NCI-H748 treated with DMSO at 0.1 percent for 48 hours (cell line): ENCODE data around the gene CDH6.

ENCODE experiments used
- DNase-seq: peaks from one replicate; lab custom pipeline; 2025; lab: John Stamatoyannopoulos, UW

Gene CDH6

DNA sequence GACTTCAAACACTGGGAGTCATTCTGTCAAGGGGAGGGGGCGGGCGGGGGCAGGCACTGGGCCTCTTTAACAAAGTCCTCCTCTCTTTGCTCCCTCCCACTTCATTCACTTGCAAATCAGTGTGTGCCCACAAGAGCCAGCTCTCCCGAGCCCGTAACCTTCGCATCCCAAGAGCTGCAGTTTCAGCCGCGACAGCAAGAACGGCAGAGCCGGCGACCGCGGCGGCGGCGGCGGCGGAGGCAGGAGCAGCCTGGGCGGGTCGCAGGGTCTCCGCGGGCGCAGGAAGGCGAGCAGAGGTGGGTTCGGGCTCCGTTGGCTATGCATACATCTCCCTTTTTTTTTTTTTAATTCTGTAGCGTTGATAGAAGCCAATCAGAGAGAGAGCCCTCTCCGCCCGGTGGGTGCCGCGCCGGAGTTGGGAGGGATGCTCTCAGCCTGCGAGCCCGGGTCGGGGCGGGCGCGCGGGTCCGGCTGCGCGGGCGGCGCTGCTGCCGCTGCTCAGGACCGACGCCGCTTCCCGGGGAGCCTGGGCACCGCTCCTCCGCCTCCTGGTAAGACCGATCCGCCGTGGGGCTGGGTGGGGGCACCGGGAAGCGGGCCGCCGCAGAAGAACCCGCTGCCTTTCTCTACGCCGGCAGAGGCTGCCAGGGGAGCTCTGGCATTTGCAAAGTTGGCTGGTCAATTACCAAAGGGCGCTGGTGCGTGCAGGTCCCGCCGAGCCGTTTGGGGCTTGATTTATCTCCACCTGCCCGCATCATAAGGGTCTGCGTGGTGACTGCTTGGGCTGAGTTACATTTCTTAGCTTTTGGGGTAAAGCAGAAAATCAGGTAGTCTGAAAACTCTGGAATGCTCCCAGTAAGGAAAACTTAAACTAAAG lies at the start of gene CDH6:
TSS of gene CDH6 (plus strand) at position 96 of the 877 bp plus-strand sequence. CDS start 73,788 bp downstream, outside the sequence.
- peak; percentile 94 for DNase-seq

DNA sequence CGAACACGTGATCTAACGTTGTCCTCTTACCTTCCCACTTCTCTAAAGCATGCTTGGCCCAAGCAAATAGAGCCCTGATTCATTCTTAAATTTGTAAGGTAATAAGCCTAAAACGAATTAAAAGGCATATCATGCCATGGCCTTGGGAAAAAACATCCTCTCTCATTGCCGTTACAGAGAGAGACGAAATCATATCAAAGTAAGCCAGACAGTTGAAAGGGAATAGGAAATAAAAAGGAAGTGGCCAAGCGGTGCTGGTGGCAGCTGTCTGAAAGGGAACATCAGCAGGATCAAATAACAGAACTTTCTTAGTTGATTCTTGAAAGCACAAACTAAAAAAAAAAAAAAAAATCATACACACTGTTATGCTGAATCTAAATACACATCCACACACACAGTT lies 49.1 kb upstream of the CDH6 start:
- no peak for DNase-seq

- DNase-seq, result no peak
Measured at GRCh38 chr5:31148959-31149475, 44.5 kb upstream of the CDH6 start.

DNA sequence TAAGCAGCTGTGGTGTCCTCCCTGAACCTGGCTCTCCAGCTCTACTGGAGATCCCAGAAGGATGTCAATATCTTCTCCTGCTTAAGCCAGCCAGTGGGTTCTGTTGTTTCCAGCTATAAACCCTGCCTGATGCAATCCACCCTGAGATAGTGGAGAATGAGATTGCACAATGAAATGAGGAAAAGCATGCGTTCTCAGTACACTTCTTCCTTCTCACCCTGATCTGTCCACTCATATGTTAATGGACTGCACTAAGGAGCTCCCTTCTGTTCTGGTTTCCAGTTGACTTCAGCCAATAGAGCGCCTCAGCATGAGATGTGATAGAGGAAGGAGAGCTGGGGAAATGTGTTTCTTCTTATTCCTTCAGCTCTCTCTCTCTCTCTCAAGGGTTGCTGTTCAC lies 40.0 kb upstream of the CDH6 start:
- DNase-seq, result no peak

- DNase-seq, result no peak
Measured at GRCh38 chr5:31156631-31157160, 36.8 kb upstream of the CDH6 start.

GRCh38 chr5:31157720-31158119 lies 35.8 kb upstream of the CDH6 start:
- DNase-seq, result no peak

- no peak for DNase-seq
Measured at GRCh38 chr5:31158686-31159085, 34.8 kb upstream of the CDH6 start.

DNA sequence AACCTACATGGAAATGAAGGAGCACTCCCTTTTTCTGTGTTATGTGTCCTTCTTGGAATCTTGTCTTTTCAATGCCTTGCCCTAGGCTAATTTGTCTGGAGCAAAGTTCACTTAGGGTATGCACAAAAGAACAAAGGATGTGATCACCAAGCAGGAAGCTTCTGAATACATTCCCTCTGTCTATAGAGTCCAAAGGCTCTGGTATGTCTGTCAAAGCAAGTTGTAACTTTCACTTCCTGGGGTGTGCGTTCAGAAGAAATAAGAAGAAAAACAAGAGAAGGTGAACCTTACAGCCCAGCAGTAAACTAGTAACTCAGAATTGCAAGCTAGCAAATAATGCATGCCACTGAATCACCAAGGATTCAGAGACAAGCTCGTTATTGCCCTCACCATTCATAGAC lies 31.7 kb upstream of the CDH6 start:
- DNase-seq, result no peak

DNA sequence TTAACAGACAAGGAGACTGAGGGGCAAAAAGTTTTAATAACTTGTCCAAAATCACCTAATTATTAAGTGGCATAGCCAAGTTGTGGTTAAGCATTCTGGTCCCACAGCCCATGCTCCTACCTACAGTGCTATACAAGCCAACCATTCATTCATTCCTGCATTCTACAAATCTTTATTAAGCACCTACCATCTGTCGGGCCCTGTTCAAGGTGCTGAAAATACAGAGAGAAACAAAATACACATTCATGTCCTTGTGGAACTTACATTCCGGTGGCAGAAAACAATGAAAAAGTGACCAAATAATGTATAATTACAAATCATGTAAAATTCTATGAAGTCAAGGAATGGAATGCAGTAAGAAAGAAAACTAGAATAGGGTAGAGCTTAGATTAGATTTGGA lies 27.8 kb upstream of the CDH6 start:
- DNase-seq, result no peak

GRCh38 chr5:31169379-31169778 lies 24.1 kb upstream of the CDH6 start:
- no peak for DNase-seq

GRCh38 chr5:31172881-31173280 lies 20.6 kb upstream of the CDH6 start:
- DNase-seq, result no peak

- DNase-seq, result no peak
Measured at GRCh38 chr5:31173614-31174013, 19.9 kb upstream of the CDH6 start.

DNA sequence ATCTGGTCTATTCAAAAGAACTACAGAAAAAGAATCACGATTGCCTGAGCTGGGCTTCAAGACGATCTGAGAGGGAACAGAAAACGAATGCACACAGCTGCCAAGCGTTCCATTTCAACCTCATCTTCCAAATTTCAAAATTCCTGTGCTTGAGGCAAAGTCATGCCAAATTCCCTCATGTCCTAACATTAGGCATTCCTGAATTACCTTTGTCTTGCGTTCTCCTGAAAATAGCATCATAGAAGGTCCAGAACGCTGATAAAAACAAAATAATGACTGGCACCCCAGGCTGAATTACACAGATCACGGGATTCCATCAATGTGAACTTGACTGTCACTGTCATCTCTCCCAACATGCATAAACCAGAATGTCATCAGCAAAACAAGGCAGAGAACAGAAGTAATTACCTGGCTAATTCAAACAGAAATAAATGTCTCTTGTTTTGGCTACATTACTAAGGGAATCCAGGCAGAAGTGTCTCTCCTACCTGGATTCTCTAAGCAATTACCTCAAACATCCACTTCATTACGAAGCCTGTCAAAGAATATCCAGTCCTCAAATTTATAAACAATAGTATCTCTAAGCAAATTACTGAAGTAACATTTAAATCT lies 12.0 kb upstream of the CDH6 start:
- no peak for DNase-seq

- DNase-seq, result no peak
Measured at GRCh38 chr5:31182136-31182535, 11.3 kb upstream of the CDH6 start.

- DNase-seq, result no peak
Measured at GRCh38 chr5:31185951-31186350, 7.5 kb upstream of the CDH6 start.

DNA sequence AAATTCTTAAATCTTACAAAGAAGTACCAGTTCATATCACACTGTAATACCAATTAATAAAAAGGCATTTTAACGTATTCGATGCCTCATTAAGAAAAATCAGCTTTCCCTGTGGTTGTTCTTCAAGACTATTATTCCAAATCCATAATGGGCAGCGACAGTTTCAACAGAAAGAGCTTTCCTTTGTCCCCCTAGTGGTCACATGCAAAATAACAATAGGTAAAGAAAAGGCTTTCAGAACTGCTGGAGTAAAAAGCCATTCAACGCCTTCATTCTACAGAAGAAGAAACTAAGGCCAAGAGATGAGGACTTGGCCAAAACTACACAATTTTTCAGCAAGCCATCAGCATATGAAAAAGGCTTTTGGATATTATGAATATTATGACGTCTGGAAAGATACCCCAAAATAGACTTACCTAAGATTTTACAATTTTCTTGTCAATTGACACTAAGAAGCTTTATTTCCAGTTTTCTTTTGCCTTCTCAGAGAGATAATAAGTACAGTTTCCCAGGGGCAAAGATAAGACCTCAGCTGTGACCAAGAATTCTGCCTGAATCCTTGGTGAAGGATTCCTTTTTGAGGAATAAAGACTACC lies 6.7 kb upstream of the CDH6 start:
- DNase-seq, result peak; percentile 86

- no peak for DNase-seq
Measured at GRCh38 chr5:31187591-31187990, 5.9 kb upstream of the CDH6 start.

DNA sequence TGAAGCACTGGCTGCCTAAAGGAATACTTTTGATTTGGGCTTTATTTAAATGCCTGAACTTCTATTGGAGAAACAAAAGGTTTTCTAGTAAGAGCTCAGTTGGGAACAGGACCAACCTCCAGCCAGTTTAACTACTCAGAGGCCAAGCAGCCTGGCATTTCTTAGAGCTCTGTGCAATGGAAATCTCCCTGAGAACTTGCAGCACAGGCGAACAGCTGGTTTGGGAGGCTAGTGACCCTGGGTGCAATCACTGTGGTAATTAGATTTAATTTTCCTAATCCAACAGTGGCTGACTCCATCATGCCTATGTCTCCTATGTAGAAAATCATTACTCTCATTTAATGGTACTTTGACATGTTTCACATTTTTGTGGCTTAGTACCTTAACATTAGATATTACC lies 1.0 kb upstream of the CDH6 start:
- no peak for DNase-seq

DNA sequence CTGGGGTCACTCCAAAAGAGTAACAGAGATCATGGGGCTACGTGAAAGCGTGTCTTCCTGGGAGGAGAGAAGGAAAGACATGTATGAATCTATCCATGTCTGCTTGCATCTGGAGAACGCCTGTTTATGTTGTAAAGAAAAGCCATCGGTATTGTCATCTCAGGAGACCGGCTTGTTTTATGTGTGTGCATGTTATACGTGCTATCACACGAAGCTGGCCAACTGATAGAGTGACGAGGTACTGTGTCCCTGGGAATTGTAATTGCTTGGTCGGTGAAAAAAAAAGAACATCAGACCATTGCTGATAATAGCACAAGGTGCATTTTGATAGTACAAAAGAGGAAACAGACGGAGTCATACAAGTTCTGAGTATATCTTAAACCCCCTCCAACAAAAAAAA lies 370 bp upstream of the CDH6 start:
- peak; percentile 93 for DNase-seq

DNA sequence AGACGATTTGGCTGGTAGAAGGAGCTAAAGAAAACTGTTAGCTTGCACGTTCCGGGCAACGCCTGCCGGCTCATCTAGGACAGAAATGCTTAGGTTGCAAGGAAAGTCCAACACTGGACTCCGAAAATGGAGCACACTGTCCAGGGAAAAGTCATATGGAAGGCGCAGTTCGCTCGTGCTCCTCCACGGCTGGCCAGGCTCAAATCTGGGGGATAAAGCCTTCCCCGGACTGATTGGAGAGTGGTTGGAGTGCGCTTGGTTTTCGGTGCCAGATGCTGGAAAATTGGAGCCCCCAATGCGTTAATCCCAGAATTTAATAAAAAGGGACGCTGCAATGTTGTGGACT lies 955 bp downstream of the CDH6 start:
- DNase-seq, result no peak

- no peak for DNase-seq
Measured at GRCh38 chr5:31194892-31195555, 1.5 kb downstream of the CDH6 start.

DNA sequence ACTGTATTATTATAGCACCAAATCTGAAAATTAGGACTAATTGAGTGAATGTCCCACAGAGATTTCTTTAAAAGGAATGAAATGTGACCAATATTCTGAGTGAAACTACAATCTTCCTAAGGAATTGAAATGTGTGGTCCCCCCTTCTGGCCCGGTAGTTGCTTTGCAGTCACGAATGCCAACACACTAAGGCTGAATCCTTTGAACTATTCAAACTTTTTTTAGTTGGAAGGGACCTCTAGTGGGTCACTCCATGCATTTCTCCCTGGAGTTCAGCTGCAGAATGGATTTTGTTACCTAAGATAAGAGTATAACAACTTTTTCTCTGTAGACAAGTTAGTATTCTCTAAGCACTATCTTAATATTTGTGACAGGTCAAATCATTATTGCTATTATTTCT lies 2.8 kb downstream of the CDH6 start:
- DNase-seq, result no peak
